KOPT-K1 (cell line): ENCODE measurements around the gene FKBP5.

ENCODE experiments used
- H3K27ac ChIP-seq: fragments of 200-600 bp; sonication (generic); 2 replicates; pipeline ENCODE4 v1.5.1; 2016; ENCODE audit warnings: antibody characterized with exemption, mild to moderate bottlenecking, low read depth, low read length; ENCODE audit not compliant: poor library complexity, severe bottlenecking
- H3K36me3 ChIP-seq: fragments of 200-600 bp; sonication (generic); 2 replicates; pipeline ENCODE4 v1.5.1; 2017; ENCODE audit warnings: antibody characterized with exemption, mild to moderate bottlenecking, low read length, moderate library complexity; ENCODE audit not compliant: insufficient read depth
- H3K9me3 ChIP-seq: fragments of 200-600 bp; sonication (generic); 2 replicates; pipeline ENCODE4 v1.5.1; 2017; ENCODE audit warnings: antibody characterized with exemption, low read length, mild to moderate bottlenecking; ENCODE audit not compliant: insufficient read depth, poor library complexity, severe bottlenecking

The FKBP5 gene

DNA sequence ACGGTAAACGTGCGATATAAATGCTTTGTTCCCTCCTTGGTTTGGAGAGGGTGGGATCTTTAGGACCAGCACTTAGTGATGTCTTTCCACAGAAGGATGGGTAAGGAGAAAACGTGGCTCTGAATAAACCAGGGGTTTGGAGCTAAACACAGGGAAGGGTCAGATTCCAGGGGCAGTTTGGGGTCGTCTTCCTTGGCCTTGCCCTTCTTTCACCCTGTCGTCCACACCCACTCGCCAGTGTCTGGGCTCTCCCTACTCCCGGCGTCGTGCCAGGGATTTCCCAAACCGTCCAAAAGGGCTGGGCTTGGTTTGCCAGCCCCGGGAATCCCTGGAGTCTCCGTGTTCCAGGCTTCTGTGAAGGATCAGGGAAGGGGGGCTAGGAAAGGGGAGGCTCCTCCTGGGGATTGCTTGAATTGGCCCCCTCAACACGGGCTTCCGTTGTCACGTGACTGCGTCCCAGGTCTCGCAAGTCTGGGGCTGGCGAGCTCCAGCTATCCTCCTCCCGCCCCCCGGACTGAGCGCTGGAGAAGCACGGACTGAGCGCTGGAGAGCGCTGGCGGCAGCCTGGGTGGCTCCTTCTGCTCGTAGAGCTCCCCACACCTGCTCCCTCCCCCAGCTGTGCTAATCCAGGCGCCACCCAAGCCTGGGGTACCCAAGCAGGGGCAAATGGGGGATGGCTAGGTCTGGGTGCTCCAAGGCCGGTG, 38.7 kb upstream of the FKBP5 start:
- Histone ChIP-seq H3K9me3 (no peaks in the 10 kb centered on the region), H3K36me3 (no peaks in the 10 kb centered on the region), H3K27ac (peak overlapping the region; percentile 99)

DNA sequence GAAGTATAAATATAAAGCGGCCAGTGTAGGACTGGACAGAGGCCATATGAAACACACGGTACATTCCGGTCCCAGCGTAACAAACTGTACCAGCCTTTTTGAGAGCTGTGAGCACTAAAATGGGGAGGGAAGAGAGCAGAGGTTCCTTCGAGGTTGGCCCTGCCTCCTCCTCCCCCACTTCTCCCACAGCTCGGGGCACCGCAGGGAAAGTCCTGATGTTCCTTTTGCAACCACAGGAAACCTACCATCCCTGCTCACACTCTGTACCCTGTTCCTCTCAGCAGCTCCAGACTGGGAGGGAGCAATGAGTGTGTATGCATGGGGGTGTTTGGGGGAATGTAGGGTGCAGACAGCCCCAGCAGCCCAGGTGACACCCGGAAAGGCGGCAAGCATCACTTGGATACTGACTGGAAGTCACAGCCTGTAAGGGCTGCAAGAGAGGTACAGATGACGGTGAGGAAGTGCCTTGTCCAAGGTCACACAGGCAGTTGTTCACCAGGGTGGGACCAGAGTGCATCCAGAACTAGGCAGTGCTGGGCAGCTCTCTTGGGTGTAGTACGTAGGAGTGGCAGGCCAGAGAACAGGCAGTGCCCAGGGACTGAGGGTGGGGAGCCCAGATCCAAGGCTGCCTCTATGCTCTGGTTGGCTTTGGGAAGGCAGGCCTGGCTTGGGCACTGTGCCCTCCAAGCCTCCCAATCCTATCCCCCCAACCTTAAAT, 37.2 kb upstream of the FKBP5 start:
- H3K9me3 ChIP-seq: no peaks in the 10 kb centered on the region
- no peaks in the 10 kb centered on the region for H3K36me3 ChIP-seq
- peak overlapping the region; percentile 99 for H3K27ac ChIP-seq

DNA sequence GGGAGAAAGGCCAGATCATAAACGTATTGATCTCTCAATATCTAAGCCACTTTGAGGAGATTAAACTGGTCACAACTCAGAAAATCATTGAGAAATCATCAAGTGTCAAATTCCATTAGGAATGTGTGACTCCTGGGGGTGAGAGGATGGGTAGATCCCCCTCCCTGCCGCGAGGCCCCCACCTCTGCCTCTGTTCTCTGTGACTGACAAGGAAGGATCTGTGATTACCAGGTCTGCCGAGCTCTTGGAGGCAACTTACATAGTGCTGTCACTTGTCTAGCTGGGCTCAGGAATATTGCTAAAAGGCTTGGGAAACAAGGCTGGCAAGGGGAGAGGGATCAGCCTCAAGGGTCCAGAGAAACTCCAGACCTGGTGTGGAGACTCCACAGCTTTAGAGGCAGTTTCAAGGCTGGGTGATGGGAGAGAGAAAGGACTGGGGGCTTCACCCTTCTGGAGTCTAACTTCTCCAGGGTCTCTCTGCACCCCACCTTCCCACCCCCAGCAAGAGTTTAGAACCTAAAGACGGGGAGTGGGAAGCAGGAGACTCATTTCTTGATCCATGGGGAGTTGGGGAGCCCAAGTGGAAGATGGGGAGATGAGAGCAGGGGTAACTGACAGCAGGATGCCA, 36.5 kb upstream of the FKBP5 start:
- Histone ChIP-seq H3K27ac (peak overlapping the region; percentile 99), H3K36me3 (no peaks in the 10 kb centered on the region), H3K9me3 (no peaks in the 10 kb centered on the region)

DNA sequence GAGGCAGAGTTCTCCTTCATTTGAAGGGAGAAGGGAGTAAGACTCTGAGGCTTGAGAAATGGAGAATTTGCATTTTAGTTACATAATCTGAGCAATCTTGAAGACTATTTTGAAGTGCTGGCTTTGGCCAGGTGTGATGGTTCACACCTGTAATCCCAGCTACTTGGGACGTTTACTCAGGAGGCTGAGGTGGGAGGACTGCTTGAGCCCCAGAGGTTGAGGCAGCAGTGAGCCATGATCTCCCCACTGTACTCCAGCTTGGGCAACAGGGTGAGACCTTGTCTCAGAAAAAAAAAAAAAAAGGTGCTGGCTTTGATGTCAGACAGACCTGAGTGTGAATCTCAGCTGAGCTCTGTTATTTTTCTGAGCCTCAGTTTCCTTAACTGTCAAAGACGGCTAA, 35.8 kb upstream of the FKBP5 start:
- Histone ChIP-seq H3K36me3 (no peaks in the 10 kb centered on the region), H3K27ac (peak overlapping the region; percentile 99), H3K9me3 (no peaks in the 10 kb centered on the region)

DNA sequence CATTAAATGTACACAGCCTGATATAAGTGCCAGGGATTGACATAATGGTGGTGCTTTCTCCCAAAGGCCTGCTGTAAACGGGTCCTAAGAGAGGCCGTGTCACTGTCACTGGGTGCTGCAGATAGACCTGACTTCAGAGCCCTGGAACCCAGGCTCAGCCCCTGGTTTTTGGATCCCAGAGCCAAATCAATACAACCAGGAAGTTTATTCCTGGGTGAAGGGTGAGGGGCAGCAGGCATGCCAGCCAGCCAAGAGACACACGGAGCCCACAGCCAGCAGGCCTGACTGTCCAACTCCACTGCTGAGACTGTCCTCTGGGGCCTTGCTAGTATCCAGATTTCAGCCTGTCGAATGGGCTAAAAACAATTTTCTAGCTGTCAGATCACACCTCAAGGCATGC, 35.3 kb upstream of the FKBP5 start:
- Histone ChIP-seq H3K27ac (peak overlapping the region; percentile 49), H3K36me3 (no peaks in the 10 kb centered on the region), H3K9me3 (no peaks in the 10 kb centered on the region)

DNA sequence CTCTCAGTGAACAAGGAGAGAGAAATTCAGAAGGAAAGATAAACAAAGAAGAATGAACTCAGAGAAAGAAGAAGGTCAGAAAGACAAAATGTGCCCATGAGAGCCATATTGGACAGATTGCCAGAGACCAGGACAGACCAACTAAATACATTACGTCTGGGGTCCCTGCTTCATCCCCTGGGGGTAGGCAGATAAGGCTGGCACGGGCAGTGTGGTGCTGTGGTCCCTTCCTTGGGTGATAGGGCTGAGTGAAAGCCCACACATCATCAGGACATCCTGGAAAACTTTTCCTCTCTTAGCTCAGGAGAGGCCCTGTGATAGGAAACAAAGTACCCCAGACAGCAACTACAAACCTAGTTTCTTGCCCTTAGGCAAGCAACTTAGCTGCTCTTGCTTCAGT, 34.9 kb upstream of the FKBP5 start:
- Histone ChIP-seq H3K27ac (peak overlapping the region; percentile 49), H3K36me3 (no peaks in the 10 kb centered on the region), H3K9me3 (no peaks in the 10 kb centered on the region)

DNA sequence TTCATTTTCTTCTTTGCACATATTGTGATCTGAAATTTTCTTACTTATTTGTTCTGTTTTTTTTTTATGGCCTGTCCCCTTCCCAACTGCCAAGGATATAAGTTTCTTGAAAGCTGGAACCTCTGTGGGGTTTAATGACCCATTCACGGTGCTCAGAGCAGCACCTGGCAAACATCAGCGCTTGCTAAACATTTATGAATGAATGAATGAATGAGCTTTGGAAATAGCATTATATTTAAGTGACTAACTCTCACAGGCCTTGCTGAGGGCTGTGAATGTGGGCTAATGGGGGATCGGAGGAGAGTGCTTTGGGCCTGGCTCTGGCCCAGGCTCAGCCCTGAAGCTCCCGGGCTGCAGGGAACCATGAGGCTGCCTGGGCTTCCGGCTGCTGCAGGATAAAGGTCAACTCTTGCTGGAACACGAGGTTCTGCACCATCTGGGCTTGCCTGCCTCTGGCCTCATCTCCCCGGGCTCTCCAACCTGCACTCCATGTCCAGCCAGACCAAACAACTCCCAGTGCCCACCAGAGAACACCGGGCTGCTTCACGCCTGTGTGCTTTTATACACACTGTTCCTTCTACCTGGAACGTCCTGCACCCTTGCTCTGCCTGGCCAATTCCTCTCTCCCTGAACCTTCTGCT, 33.5 kb upstream of the FKBP5 start:
- Histone ChIP-seq H3K36me3 (no peaks in the 10 kb centered on the region), H3K27ac (peak overlapping the region; percentile 30), H3K9me3 (no peaks in the 10 kb centered on the region)

DNA sequence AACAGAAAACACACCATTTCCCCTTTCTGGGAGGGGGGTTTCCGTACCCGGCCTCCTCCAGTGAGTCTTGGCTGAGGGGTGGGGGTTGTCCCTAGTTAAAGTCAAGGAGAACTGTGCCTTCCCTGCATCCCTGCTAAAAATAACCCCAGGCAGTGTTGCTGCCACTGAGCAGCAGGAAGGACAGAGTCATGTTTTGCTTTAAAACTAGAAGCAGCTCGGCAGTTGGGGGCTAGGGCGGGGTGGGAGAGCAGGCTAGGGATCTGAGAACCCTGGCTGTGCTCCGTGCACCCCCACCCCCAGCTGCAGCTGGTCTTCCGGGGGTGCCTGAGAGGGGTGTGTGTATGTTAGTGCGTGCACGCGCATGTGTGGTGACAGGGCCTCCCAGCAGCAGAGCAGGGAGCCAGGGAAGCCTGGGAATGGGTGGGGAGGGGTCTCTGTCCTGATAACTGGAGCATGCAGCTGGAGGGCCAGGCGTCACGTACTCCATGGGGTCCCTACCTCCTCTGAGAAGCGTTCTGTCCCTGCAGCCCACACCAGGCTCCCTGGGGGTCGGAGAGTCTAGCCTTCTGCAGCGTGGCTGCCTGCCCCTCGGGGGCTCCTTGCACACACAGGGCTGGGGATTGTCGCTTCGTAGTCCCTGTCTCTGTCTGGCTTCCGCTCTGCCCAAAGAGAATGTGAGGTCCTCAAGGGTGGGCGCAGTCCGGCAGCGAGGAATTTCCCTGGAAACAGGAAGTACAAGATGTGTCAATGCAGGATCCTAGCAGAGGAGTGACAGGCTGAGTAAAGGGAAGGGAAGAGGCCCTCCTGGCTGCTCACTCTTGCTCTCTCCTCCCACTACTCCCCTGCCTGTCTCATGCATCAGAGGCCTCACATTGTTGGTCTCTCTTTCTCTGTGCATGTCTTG, 31.4 kb upstream of the FKBP5 start:
- H3K9me3 ChIP-seq: no peaks in the 10 kb centered on the region
- H3K27ac ChIP-seq: peak overlapping the region; percentile 99
- H3K36me3 ChIP-seq: no peaks in the 10 kb centered on the region

DNA sequence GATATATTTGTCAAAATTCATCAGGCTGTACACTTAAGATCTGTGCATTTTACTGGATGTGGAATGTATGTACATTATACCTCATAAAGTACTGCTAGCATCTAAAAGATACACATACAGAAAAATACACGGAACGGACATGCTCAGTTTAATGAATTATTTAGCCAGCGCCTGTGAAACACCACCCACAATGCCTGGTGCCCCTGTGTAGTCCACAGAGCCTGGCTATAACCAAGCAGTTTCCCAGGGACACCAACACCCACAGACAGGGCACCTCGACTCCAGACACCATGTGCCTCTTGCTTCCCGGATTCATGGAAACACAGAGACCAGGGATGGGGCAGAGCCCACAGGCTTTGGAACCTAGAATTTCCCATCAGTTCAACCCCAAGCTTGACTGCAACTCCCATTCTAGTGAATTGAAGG, 30.7 kb upstream of the FKBP5 start:
- H3K27ac ChIP-seq: peak overlapping the region; percentile 99
- H3K36me3 ChIP-seq: no peaks in the 10 kb centered on the region
- H3K9me3 ChIP-seq: no peaks in the 10 kb centered on the region

DNA sequence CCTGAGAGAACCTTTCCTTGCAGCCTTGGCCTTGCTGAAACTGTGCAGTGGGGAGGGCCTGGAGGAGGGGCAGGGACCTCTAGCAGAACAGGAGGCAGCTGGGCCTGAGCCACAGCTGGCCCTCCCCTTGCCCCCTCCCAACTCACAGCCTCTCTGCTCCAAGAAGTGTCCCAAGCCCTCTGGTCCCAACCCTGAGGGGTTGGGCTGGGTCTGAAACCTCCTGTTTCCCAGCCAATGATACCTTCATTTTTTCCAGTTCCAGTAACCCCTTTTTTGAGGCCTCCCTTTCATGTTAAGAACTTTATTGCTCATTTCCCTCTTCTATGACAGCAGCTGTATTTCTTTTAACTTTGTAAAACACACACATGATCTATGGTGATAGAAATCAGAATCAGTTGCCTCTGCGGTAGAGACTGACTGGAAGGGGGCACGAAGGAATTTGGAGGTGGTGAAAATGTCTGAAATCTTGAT, 30.2 kb upstream of the FKBP5 start:
- H3K27ac ChIP-seq: peak overlapping the region; percentile 99
- H3K9me3 ChIP-seq: no peaks in the 10 kb centered on the region
- H3K36me3 ChIP-seq: no peaks in the 10 kb centered on the region

DNA sequence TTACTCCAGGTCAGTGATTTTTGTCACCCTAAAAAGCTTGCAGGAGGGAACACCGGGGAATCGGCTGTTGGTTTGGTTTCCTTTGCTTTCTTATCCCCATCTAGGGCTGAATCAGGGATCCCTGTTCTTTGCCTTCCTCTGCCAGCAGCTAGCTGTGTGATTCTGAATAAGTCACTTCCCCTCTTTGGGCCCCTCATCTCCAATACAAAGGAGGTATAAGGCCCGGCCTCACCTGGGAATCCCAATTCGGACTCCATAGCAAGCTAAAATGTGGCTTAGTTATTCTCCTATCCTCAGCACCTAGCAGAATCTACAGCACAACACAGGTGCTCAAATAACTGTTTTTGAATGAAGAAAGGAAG, 29.6 kb upstream of the FKBP5 start:
- Histone ChIP-seq H3K9me3 (no peaks in the 10 kb centered on the region), H3K27ac (peak overlapping the region; percentile 99), H3K36me3 (no peaks in the 10 kb centered on the region)

DNA sequence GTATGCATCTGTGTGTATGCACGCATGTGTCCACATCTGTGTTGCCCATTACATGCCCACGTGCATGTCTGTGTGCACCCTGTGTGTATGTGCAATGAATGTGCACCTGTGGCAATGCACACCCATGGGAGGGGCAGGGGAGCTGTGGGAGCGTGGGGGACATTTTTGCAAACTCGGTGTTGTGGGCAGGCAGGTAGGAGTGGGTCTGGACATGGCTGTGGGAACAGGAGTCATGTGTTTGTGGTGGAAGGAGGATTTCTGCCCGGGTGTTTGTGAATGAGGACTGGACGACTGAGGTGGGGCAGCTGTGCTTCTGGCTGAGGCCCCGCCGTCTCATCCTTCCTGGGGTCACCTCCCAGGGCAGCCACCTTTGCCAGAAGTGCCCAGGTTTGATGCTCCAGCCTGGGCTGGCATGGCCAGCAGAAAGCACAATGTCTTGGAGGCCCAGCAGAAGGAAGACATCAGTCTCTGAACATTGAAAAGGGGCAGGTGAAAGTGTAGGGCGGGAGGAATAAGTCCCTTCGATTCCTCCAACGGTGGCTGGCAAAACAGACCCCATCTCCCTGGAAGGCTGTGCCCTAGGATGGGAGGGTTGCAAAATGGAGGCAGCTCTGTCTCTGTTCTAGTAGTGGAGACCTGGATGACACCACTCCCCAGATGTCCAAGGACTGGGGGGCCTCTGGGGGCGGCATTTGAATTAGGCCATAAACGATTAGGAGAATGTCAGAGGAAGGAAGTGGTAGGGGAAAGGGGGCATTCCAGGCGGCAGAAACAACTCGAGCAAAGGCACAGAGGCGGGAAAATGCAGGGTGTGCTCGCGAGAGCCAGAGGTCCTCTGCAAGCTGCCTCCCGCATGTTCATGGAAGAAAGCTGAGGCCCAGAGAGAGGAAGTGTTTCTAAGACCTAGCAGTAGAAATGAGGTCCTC, 29.0 kb upstream of the FKBP5 start:
- H3K27ac ChIP-seq: peak overlapping the region; percentile 99

DNA sequence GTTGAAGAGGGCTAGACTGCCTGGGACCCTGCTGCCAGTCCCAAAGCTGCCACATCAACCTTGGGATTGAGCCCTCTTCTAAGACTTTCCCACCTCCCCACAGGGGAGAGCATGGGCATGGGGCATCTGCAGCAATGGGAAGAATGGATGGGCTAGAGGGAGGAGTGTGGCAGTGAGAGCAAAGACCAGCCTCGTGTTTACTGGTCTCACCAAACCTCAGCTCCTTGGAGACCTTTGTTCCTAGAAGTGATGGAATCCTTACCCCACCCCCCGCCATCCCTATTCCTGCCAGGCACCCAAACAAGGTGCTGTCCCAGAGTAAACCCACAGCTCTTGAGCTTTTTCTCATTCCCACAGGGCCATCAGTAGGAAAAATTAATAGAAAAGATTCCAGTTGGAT, 28.1 kb upstream of the FKBP5 start:
- no peaks in the 10 kb centered on the region for H3K9me3 ChIP-seq
- H3K27ac ChIP-seq: peak overlapping the region; percentile 99
- no peaks in the 10 kb centered on the region for H3K36me3 ChIP-seq

More for the DNA sequence above, 29.0 kb upstream of the FKBP5 start:
- Histone ChIP-seq H3K36me3 (no peaks in the 10 kb centered on the region), H3K9me3 (no peaks in the 10 kb centered on the region)
